HuH-7.5 (cell line): Measurements from ENCODE around the gene RFX1.
"Not testable (repeated sequence)": the region's sequence is repeated elsewhere in the genome, so short reads cannot be mapped to it uniquely, and the experiment has no call there.

Experiments
- DNase-seq: peaks from one replicate; pipeline ENCODE4 v3.0.0; 2011; ENCODE audit warnings: low spot score

The RFX1 gene

GRCh38 chr19:13934785-13935109 lies 71.4 kb downstream of the RFX1 start:
- no peak for DNase-seq

- DNase-seq = no peak
Measured at GRCh38 chr19:13932911-13933393, 73.2 kb downstream of the RFX1 start.

GRCh38 chr19:13932149-13932637 lies 73.9 kb downstream of the RFX1 start:
- DNase-seq = no peak

GRCh38 chr19:13931391-13932148 lies 74.5 kb downstream of the RFX1 start:
- no peak for DNase-seq

- no peak for DNase-seq
Measured at GRCh38 chr19:13930402-13930801, 75.7 kb downstream of the RFX1 start.

DNA sequence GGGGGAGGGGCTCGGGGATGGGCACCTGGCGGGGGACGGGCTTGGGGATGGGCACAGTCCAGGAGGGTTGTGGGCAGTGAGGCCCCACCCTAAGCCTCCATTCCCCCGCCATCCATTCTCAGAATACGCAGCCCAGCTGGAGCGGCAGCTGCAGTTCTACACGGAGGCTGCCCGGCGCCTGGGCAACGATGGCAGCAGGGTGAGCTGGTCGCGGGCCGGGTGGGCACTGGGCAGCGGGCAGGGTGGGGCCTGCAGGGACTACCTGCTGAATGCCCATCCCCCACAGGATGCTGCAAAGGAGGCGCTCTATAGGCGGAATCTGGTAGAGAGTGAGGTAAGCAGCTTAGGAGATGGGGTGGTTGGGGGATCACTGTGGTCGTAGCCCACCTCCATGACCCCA lies 76.2 kb downstream of the RFX1 start:
- no peak for DNase-seq

GRCh38 chr19:13929340-13929739 lies 76.8 kb downstream of the RFX1 start:
- no peak for DNase-seq

- DNase-seq = no peak
Measured at GRCh38 chr19:13926715-13927114, 79.4 kb downstream of the RFX1 start.

GRCh38 chr19:13926010-13926409 lies 80.1 kb downstream of the RFX1 start:
- DNase-seq = no peak

DNA sequence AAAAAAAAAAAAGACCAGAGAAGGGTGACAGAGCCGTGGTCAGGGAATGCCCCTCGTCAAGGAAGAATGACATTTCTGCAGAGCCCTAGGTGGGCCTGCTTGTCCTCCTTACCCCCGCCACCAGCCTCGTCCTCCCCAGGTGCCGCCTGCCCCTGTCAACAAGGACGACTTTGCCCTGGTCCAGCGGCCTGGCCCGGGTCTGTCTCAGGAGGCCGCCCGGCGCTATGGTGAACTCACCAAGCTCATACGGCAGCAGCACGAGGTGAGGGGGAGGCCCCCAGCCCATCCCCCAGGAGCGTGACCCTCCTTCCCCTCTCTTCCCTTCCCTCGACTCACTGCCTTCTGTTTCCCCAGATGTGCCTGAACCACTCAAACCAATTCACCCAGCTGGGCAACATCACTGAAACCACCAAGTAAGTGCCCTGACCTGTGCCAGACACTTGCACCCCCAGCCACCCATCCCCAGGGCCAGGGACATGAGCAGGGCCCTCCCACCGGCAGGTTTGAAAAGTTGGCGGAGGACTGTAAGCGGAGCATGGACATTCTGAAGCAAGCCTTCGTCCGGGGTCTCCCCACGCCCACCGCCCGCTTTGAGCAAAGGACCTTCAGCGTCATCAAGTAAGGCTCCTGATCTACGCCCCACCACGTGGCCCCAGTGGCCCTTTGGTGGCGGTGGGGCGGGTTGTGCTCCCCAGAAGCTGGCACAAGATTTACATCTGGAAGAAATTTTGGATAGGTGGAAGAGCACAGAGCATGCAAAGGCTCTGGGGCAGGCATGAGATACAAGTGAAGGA lies 82.7 kb downstream of the RFX1 start:
- no peak for DNase-seq

DNA sequence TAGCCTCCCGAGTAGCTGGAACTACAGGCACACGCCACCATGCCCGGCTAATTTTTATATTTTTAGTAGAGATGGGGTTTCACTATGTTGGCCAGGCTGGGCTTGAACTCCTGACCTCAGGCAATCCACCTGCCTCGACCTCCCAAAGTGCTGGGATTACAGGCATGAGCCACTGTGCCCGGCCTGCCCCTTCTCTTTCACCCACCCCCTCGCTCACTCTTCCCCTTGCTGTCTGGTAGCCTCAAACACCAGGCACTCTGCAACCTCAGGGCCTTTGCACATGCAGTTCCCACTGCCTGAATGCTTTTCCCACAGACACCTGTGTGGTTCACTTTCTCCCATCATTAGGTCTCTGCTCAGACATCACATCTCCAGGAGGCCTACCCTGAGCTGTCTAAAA lies 84.0 kb downstream of the RFX1 start:
- DNase-seq = not testable (repeated sequence)

- DNase-seq = no peak
Measured at GRCh38 chr19:13920940-13921747, 85.0 kb downstream of the RFX1 start.

GRCh38 chr19:13920524-13920923 lies 85.6 kb downstream of the RFX1 start:
- DNase-seq = no peak

DNA sequence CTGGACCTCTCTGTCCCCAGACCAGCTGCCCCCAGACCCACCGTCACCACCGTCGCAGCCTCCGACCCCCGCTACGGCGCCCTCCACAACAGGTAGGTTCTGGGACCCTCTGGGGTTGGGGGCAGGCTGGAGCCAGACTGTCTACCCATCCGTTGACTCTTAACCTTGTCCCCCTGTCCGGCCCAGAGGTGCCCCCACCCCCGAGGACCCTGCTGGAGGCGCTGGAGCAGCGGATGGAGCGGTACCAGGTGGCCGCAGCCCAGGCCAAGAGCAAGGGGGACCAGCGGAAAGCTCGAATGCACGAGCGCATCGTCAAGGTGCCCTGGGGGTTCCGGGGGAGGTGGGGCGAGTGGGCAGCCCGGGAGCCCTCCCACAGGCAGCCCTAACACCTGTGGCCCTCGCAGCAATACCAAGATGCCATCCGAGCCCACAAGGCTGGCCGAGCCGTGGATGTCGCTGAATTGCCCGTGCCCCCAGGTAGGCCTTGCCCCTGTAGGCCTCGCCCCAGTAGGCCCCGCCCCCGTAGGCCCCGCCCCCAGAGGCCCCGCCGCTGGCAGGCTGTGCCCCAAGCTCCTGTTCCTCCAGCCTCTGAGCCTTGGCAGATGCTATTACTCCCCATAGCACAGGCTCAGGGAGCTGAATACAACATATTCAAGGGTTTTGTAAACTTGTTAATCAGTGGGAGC lies 87.3 kb downstream of the RFX1 start:
- no peak for DNase-seq

DNA sequence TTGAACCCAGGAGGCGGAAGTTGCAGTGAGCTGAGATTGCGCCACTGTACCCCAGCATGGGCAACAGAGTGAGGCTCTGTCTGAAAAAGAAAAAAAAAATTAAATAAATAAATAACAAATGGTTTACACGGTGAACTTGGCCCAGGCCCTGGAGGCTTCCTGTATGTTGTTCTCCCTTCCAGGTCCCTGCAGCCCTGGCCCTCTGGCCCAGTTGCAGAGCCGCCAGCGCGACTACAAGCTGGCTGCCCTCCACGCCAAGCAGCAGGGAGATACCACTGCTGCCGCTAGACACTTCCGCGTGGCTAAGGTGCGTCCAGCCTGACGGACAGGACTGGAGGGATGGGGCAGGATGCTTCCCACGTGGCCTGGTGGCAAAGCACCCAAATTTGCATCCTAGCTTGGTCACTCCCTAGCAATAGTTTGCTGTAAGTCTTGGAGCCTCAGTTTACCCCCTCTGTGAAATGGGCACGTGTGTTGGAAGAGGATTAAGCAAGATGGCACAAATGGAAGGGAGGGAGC lies 88.2 kb downstream of the RFX1 start:
- DNase-seq = no peak

GRCh38 chr19:13914777-13915176 lies 91.3 kb downstream of the RFX1 start:
- DNase-seq = no peak

DNA sequence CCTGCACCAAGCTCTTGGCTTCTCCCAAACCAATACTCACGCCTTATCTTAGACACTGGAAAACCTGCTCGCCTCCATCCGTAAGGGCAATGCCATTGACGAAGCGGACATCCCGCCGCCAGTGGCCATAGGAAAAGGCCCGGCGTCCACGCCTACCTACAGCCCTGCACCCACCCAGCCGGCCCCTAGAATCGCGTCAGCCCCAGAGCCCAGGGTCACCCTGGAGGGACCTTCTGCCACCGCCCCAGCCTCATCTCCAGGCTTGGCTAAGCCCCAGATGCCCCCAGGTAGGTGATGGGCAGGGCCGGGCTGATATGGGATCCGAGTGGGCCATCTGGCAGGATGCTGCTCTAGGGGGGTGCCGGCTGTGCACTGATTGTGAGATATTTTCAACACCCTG lies 92.8 kb downstream of the RFX1 start:
- no peak for DNase-seq
